Lower leg skin (tissue), 3 donors: ENCODE data around the gene SPHK2.

ENCODE experiments used
- CTCF ChIP-seq, 3 donors: fragments of 450-650 bp; IDR thresholded peaks; one replicate each; pipeline ENCODE4 v1.5.1; 2016; ENCODE audit warnings: antibody characterized with exemption in 3 of 3, mild to moderate bottlenecking in 3 of 3, moderate library complexity in 2 of 3
- POLR2A ChIP-seq, 2 donors: fragments of 450-650 bp; IDR thresholded peaks; one replicate each; pipeline ENCODE4 v1.6.1; 2016 to 2017; ENCODE audit warnings: antibody characterized with exemption in 2 of 2, mild to moderate bottlenecking in 1 of 2, moderate library complexity in 1 of 2

- no peak for TF ChIP-seq CTCF (IDR thresholded peaks at IDR 0.05)
- TF ChIP-seq POLR2A (IDR thresholded peaks at IDR 0.05): no peak
These were observed 16.9 kb downstream of the SPHK2 start for GRCh38 chr19:48635966-48636858.
